HS-27A (cell line): ENCODE results near the gene STIM2.
"Not testable (repeated sequence)": the region's sequence is repeated elsewhere in the genome, so short reads cannot be mapped to it uniquely, and the experiment has no call there.

Source experiments
- DNase-seq: peaks from one replicate; pipeline ENCODE4 v3.0.0-alpha.2; 2012; ENCODE audit warnings: low read depth, missing footprints

The STIM2 gene

DNA sequence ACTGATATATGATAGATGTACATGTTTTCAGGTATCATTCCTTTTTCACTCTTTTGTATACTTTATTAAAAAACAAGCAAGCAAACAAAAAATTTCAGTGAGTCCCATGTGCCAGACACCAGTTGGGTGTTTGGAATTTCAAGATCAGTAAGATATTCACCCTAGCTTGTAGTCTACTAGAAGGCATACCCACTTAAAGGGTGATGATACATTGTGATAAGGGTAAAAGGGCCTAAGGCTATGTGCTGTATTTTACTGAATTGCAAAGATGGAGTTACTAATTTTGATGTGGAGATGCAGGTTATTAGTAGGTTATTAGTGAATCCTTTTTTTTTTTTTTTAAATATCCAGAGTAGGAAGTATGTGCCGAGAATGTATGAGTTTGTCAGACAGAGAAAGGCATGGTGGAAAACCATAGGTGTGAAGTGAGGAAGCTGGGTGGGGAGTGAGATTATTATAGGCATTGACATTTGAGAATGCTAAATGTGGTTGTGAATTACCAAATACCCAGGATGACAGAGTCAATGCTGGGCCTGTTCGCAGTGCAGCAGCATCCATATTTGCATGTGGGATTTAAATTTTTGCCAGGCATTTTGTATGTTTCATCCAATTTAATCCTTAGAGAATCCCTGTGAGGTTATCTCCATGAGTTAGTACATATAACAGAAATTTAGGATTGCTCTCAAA lies 10.1 kb downstream of the STIM2 start:
- DNase-seq, result no peak

DNA sequence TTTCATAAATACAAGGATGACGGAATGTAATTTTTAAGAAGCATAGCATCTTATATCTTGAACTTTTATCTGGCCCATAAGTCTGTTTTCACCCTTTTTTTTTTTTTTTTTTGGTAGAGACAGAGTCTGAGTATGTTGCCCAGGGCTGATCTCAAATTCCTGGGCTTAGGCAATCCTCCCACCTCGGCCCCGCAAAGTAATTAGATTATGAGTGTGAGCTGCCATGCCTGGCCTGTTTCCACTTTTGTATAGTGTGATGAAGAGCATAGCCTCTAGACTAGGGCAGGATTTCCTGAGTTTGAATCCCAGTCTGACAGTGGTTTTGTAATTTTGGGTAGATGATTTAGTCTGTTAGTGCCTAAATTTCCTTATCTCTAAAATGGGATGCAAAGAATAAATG lies 11.0 kb downstream of the STIM2 start:
- no peak for DNase-seq

- DNase-seq, result no peak
These were observed 12.9 kb downstream of the STIM2 start for GRCh38 chr4:26873391-26874026.

- DNase-seq, result no peak
These were observed 13.5 kb downstream of the STIM2 start for GRCh38 chr4:26874110-26874509.

DNA sequence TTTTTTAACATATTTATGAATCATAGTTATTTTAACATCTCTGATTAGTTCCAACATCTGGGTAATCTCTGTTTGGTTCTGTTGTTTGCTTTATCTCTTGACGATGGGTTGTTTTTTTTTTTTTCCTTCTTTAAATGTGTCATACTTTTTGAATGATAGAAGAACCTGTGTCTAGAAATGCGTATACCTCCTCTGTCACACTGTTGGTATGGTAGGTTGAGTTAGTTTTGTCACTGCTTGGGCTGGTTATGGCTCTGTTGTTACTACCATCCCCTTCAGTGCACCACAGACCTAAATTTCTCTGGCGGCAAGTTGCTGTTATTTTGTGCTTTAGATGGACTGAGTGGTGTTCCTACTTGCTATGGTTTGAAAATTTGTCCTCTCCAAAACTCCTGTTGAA lies 16.8 kb downstream of the STIM2 start:
- no peak for DNase-seq

DNA sequence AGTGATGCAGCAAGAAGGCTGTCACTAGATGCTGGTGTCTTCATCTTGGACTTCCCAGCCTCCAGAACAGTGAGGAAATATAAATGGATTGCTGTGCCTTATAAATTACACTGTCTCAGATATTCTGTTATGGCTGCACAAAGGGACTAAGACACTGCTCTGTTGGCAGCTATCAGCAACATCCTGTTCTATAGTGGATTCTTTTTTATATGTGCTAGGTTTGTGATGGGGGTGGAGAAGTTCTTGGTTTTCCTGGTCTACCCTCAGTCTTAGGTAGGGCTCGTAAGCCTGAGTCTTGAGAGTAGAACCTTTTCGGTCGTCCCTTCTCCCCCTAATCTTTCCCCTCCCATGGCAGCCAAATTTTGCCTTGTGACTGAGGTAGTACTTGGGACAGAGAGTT lies 17.3 kb downstream of the STIM2 start:
- DNase-seq, result no peak

DNA sequence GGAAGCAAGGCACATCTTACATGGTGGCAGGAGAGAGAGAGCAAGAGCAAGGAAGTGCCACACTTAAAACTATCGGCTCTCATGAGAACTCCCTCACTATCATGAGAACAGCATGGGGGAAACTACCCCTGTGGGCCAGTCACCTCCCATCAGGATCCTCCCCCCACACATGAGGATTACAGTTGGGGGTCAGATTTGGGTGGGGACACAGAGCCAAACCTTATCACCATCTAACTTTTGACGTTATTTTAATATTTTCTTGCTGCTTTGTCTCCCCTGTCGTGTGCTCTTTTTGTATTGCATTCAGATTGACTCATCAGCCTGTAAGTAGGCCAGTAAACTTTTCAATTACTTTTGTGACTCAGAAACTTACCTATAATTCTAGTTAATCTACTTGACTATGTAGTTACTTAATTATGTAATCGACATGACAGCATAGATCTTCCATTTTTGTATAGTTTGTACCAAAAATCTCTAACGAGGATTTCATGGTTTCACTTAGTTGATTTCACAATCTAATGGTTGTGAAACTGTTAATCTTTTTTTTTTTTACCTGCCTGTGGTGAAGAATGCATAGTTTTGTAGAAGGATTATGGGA lies 18.3 kb downstream of the STIM2 start:
- DNase-seq, result no peak

DNA sequence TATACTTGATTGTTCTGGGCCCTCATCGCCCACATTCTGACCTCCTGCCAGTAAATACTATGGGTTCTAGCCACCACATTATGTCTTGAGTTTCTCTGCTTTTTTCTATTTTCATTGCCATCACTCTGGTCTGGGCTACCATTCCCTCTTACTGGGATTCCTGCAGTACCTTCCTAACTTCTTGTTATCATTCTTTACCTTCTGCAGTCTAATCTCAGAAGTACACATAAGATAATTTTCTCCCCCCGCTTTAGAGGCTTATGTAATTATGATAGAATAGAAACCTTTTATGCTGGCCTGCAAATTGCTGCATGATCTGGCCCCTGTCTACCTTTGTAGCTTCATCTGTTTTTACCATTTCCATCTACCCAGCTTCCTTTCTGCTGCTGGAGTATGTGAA lies 19.2 kb downstream of the STIM2 start:
- DNase-seq, result no peak

DNA sequence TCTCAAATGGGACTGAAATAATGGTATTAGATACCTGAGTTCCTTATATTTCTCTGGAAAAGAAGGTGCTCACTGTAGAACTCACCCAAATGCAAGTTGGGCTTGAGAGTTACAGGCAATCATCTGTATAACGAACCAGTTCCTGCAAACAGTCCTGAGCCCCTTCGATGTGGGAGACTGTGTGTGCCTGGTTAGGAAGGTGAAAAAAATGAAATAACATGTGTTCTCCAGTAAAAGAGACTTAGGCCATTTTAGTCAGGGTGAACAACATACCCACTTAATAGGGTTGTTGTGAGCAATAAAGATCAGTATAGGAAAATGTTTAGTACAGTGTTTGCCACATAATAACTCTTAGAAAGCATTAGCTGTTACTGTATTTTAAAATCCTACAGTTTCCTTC lies 23.4 kb downstream of the STIM2 start:
- no peak for DNase-seq

- DNase-seq, result no peak
These were observed 23.9 kb downstream of the STIM2 start for GRCh38 chr4:26884486-26884988.

GRCh38 chr4:26885912-26886274 lies 25.3 kb downstream of the STIM2 start:
- no peak for DNase-seq

GRCh38 chr4:26887143-26887542 lies 26.5 kb downstream of the STIM2 start:
- no peak for DNase-seq

DNA sequence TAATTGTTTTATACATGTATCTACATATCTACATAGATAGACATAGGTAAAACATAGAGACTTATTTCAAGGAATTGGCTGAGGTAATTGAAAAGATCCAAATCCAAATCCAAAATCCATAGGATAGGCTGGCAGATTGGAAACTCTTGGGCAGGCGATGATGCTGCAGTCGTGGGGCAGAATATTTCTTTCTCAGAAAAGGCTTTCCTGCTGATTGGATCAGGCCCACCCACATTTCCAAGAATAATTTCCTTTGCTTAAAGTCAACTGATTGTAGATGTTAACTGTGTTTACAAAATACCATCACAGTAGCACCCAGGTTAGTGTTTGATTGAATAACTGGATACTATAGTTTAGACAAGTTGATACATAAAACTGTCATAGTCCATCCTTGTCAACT lies 27.2 kb downstream of the STIM2 start:
- no peak for DNase-seq

DNA sequence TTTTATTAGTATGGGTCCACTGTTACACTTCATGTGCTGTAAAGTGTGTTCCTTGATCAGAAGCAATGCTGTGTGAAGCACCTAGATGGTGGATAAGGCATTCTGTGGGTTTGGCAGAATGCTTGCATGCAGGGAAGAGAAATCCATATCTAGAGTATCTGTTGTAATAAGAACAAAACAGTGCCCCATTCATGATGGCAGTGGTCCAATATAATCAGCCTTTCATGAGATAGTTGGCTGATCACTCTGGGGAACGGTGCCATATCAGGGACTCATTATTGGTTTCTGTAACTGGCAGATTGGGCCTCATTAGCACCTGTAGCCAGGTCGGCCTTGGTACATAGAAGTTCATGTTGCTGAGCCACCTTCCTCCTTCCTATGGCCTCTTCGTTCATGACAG lies 28.7 kb downstream of the STIM2 start:
- DNase-seq, result no peak

GRCh38 chr4:26891054-26891453 lies 30.4 kb downstream of the STIM2 start:
- no peak for DNase-seq

- no peak for DNase-seq
These were observed 31.2 kb downstream of the STIM2 start for GRCh38 chr4:26891867-26892266.

- no peak for DNase-seq
These were observed 32.0 kb downstream of the STIM2 start for GRCh38 chr4:26892480-26893150.

- DNase-seq, result no peak
These were observed 32.9 kb downstream of the STIM2 start for GRCh38 chr4:26893491-26893890.

- DNase-seq, result not testable (repeated sequence)
These were observed 34.2 kb downstream of the STIM2 start for GRCh38 chr4:26894881-26895280.

- DNase-seq, result peak; percentile 39
These were observed 36.0 kb downstream of the STIM2 start for GRCh38 chr4:26896636-26897035.

- no peak for DNase-seq
These were observed 39.4 kb downstream of the STIM2 start for GRCh38 chr4:26899991-26900390.

DNA sequence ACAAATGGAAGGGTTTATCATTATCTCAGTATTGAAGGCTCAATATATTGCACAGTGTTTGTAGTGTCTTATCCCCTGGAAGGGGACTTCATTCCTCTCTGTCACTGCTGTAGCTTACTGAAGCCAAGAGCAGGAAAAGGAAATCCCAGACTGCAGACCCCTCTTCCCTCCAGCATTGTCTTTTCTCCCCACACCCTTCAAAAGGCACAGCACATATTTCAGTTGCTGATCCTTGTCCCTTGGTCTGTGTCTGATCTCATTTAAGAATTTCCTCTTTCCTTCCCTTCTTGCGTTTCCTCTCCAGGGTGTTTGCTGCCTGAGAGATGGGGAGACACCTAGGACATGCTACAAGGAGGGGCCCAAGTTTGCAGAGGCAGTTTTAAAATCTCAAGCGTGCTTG lies 40.1 kb downstream of the STIM2 start:
- no peak for DNase-seq

DNA sequence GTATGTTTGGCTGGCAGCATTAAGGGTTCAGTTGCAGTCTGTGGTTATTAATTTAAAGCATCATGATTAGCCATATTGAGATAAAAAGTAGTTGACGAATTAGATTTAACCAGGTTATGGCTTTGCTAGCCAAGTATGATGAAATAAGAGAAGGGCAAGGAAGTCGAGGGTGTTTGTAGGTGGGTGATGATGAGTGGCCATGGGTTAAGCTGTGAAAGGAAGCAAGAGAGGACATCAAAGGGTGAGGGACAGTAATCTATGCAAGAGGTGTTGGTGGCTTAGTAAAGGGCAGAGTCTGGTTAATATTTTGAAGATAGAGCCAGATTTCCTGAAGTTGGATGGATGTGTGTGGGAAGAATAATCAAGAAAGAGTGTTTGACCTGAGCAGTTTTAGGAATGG lies 44.5 kb downstream of the STIM2 start:
- DNase-seq, result no peak
